Loucy (cell line): ENCODE measurements around the gene UNC13B.

ENCODE experiments used
- CTCF ChIP-seq: fragments of 200-600 bp; sonication (generic); conservative IDR thresholded peaks from 2 replicates; pipeline ENCODE4 v1.5.1; 2014; ENCODE audit warnings: mild to moderate bottlenecking, antibody characterized with exemption, low read length
- EZH2phosphoT487 ChIP-seq: fragments of 200-600 bp; IDR thresholded peaks from 2 replicates; pipeline ENCODE4 v1.6.1; 2018; ENCODE audit warnings: antibody characterized with exemption, mild to moderate bottlenecking, moderate library complexity, borderline replicate concordance

- TF ChIP-seq CTCF, result no peak
- TF ChIP-seq EZH2phosphoT487, result no peak
Observed at GRCh38 chr9:35367451-35367850, 205.6 kb downstream of the UNC13B start.
